Coronary artery (tissue), 2 donors: ENCODE results near the gene ASB4.
A peak's percentile ranks its signal among the peaks of the same experiment; 100 is the strongest.

Experiments
- DNase-seq: peaks from one replicate; pipeline ENCODE4 v3.0.0-alpha.2; 2017; ENCODE audit warnings: low spot score
- H3K27ac ChIP-seq, 2 donors: fragments of 200-600 bp; sonication (generic); one replicate each; pipeline ENCODE4 v1.5.1; 2016 to 2019
- H3K4me3 ChIP-seq: fragments of 200-600 bp; sonication (generic); 2 replicates; pipeline ENCODE4 v1.5.1; 2016; ENCODE audit warnings: mild to moderate bottlenecking, moderate library complexity
- TF ChIP-seq, protein P1 (sequence below): fragments of 200-600 bp; sonication (generic); IDR thresholded peaks from one replicate; pipeline ENCODE4 v1.5.1; 2019; ENCODE audit warnings: antibody characterized with exemption

The ASB4 gene

DNA sequence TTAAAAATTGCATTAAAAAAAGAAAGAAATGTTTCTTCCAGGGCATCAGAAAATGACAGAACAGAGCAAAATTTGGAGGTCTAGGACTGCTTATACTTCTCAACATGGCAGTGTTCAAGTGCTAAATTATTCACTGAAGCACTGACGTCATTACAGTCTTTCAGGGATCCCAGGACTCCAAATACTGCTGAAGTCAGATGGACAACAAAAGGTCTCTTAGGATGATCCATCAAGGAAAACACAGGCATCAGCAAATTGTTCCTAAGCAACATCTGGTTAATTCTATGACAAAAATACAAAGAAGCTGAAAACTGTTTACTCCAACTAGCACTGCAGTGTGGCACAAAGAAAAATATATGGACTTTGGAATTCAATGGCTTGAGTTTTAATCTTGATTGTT lies 58.4 kb downstream of the ASB4 start:
- no peak overlapping the region for H3K27ac ChIP-seq
- DNase-seq, result no peak

DNA sequence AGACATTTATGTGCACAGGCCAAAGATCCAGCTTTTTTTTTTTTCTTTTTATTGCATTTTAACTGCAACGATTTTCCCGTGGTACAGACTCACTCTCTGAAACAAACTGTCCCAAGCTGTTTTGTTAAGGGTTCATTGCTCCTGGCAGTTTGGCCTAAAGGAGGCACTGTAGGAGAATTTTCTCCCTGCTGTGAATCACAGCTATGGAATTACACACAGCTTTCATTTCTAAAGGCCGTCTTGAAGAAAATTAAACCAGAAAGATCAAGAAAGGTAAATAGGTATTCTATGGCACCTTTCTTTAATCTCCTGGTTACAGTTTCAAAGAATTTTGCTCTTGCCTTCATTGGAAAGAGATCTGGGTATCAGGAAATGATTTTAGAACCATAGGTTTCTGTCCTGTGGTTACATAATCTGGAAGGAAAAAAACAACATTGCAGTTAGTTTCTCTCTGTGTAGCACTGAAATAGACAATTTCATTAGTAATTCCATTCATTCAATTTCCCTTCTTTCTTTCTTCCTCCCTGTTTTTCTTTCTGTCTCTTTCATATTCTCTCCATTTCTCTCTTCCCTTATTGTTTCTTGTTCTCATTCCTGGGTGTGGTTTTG lies 59.4 kb downstream of the ASB4 start:
- DNase-seq, result no peak
- Histone ChIP-seq H3K4me3 (peak overlapping the region; percentile 56), H3K27ac (peak overlapping the region; percentile 71 to 95)
- TF ChIP-seq, protein P1, sequence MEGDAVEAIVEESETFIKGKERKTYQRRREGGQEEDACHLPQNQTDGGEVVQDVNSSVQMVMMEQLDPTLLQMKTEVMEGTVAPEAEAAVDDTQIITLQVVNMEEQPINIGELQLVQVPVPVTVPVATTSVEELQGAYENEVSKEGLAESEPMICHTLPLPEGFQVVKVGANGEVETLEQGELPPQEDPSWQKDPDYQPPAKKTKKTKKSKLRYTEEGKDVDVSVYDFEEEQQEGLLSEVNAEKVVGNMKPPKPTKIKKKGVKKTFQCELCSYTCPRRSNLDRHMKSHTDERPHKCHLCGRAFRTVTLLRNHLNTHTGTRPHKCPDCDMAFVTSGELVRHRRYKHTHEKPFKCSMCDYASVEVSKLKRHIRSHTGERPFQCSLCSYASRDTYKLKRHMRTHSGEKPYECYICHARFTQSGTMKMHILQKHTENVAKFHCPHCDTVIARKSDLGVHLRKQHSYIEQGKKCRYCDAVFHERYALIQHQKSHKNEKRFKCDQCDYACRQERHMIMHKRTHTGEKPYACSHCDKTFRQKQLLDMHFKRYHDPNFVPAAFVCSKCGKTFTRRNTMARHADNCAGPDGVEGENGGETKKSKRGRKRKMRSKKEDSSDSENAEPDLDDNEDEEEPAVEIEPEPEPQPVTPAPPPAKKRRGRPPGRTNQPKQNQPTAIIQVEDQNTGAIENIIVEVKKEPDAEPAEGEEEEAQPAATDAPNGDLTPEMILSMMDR, result peak; percentile 39

More for the DNA sequence above, 58.4 kb downstream of the ASB4 start:
- H3K4me3 ChIP-seq, result no peak overlapping the region
- TF ChIP-seq, protein P1, result no peak

DNA sequence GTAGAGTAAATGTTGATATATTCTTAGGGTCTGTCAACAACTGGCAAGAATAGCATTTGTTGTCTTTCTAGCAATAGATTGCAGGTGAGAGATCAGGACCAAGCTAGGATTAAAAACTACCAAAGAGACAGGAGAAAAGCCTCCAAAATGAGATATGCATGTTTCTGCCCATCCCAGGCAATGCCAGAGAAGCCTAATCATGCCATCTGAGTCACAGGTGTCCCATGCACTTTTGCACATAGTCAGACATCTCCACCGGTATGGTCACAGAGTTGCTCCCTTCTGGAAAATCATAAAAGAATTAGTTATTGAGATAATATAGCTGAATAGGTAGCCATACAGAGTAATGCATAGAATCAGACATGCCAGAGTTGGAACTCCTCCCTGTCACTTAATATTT lies 59.9 kb downstream of the ASB4 start:
- TF ChIP-seq, protein P1, result no peak
- H3K4me3 ChIP-seq, result peak overlapping the region; percentile 56
- no peak for DNase-seq
- H3K27ac ChIP-seq, result peak overlapping the region; percentile 71 to 95

DNA sequence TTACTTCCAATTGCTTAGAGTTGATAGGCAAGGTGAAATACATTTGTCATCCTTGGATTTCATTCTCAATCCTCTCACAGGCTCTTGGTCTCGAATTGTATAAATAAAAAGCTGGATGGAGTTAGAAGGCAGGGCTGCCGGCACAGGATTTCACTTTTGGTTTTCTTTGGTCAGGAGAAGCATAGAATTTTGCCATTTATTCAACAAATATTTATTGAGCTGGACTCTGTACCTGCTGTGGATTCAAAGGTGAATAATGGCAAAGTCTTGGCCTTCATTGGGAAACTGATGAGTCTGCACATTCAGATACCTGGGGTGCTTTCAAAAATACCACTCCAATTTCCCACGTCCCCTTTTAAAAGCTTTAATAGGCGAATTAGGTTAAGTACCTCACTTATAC lies 60.9 kb downstream of the ASB4 start:
- Histone ChIP-seq H3K27ac (peak overlapping the region; percentile 95 to 98), H3K4me3 (peak overlapping the region; percentile 33)
- DNase-seq, result no peak
- TF ChIP-seq, protein P1, result no peak

GRCh38 chr7:95547361-95548348 lies 61.9 kb downstream of the ASB4 start:
- Histone ChIP-seq H3K4me3 (peak overlapping the region; percentile 1), H3K27ac (peak overlapping the region; percentile 95 to 98)
- TF ChIP-seq, protein P1, result no peak
- DNase-seq, result no peak

DNA sequence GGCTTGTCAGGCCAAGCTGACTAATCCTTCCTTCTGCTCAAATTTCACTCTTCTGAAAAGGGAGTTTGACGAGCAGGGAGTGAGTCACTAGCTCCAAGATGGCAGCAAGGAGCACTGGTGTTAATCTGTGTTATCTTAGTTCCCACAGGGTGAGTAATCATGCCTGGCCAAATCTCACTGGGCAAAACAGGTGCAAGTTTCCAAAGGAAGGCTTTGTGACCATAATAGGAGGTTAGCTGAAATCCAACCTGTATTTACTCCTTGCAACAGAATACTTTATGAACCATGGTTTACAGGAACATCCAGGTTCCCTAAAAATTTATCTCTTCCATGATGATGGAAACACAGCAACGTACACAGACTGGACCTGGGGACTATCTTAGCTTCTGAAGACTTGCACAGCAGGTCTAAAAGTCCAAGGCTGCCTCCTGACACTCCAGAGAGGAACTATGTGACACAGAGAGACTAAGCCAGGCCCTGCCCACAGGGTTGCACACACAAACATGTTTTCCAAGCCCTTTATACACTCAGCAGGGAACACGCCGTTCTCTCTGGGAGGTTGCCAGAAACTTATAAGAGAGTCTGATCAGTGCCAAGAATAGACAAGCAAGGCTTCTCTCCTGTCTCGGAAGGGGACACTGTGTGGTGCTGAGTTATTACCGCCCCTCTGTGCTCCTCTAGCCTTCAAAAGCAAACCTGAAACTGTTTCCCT lies 64.2 kb downstream of the ASB4 start:
- Histone ChIP-seq H3K27ac (peak overlapping the region; percentile 95 to 98), H3K4me3 (peak overlapping the region; percentile 56)
- peak; percentile 97 for DNase-seq
- TF ChIP-seq, protein P1, result no peak
